ENCODE results near the gene UNC5A. TPM values are rescaled to one million over a fixed set of nuclear protein-coding genes. Genes with fewer than 3 reads are reported as not detected.

UNC5A gene
- total RNA-seq, 1 donor from 2014 or later: not detected

DNA sequence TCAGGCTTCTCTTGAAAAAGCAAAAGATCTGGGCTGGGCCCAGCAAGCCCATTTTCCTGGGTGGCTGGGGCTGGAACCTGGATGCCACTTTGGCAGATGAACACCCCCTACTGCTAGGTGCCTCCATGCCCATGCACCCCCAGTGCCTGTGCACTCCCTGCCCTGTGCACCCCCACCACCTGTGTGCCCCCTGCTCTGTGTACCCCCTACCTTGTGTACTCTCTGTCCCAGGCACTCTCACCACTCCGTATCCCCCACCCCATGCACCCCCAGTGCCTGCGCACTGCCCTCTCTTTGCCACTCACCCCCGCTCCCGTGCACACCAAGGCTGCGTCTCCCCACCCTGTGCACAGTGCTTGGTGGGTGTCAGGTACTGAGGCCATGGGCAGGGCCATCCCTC is 14.2 kb downstream of the UNC5A start:
- H3K27me3 Mint-ChIP-seq (ENCODE audit: unreplicated experiment): peaks cover 10% of the 10 kb centered on the region
- no peaks in the 10 kb centered on the region for H3K4me1 Mint-ChIP-seq (ENCODE audit: unreplicated experiment)
- no peak overlapping the region for H3K4me3 Mint-ChIP-seq (ENCODE audit: unreplicated experiment)
- TF ChIP-seq, protein P1, sequence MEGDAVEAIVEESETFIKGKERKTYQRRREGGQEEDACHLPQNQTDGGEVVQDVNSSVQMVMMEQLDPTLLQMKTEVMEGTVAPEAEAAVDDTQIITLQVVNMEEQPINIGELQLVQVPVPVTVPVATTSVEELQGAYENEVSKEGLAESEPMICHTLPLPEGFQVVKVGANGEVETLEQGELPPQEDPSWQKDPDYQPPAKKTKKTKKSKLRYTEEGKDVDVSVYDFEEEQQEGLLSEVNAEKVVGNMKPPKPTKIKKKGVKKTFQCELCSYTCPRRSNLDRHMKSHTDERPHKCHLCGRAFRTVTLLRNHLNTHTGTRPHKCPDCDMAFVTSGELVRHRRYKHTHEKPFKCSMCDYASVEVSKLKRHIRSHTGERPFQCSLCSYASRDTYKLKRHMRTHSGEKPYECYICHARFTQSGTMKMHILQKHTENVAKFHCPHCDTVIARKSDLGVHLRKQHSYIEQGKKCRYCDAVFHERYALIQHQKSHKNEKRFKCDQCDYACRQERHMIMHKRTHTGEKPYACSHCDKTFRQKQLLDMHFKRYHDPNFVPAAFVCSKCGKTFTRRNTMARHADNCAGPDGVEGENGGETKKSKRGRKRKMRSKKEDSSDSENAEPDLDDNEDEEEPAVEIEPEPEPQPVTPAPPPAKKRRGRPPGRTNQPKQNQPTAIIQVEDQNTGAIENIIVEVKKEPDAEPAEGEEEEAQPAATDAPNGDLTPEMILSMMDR (IDR thresholded peaks at IDR 0.05; ENCODE audit: unreplicated experiment): no peak
- DNase-seq (ENCODE audit: low spot score): no peak
- H3K36me3 Mint-ChIP-seq (ENCODE audit: low read depth, unreplicated experiment): peaks cover 3% of the 10 kb centered on the region
- no peak overlapping the region for H3K27ac Mint-ChIP-seq (ENCODE audit: unreplicated experiment)
- no peaks in the 10 kb centered on the region for H3K9me3 Mint-ChIP-seq (ENCODE audit: unreplicated experiment)

DNA sequence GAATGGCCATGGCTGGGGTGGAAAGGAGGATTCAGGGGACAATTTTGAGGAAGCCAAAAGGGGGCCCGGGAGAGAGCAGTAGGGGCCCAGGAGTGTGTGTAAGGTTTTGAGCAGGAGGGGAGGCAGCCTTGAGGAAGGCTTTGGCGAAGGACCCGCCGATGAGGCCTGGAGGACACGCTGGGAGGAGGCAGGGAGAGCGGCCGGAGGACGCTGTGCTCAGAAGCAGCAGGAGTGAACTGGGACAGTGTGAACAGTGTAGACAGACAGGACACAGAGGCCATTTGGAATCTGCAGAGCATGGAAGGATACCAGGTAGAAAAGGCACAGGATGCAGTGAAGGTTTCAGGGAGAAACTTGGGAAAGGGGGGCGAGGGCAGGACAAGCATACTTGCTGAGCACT is 14.9 kb downstream of the UNC5A start:
- H3K36me3 Mint-ChIP-seq (ENCODE audit: low read depth, unreplicated experiment): peaks cover 3% of the 10 kb centered on the region
- TF ChIP-seq, protein P1 (IDR thresholded peaks at IDR 0.05; ENCODE audit: unreplicated experiment): no peak
- DNase-seq (ENCODE audit: low spot score): no peak
- H3K9me3 Mint-ChIP-seq (ENCODE audit: unreplicated experiment): no peaks in the 10 kb centered on the region
- peak overlapping the region; percentile 35 for H3K4me3 Mint-ChIP-seq (ENCODE audit: unreplicated experiment)
- no peaks in the 10 kb centered on the region for H3K4me1 Mint-ChIP-seq (ENCODE audit: unreplicated experiment)
- H3K27me3 Mint-ChIP-seq (ENCODE audit: unreplicated experiment): peaks cover 9% of the 10 kb centered on the region
- no peak overlapping the region for H3K27ac Mint-ChIP-seq (ENCODE audit: unreplicated experiment)

DNA sequence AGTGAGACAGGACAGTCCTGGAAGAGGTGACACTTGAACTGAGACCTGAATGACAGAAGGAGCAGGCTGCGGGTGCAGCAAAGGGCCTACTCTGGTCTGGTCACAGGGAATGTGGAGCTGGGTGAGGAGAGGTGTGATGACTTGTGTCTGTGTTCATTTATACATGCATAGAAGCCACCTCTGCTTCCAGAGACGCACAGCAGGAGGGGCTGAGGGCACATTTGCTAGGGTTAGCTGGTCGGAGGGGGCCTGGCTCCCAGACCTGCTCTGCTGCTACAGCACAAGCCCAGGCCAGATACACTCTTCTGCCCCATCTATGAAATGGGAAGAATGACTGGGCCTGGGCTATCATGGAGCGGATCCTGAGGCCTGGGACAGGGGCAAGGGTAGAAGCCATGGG is 15.6 kb downstream of the UNC5A start:
- Mint-ChIP-seq H3K9me3 (ENCODE audit: unreplicated experiment) (no peaks in the 10 kb centered on the region), H3K4me1 (ENCODE audit: unreplicated experiment) (no peaks in the 10 kb centered on the region), H3K27me3 (ENCODE audit: unreplicated experiment) (peaks cover 11% of the 10 kb centered on the region), H3K4me3 (ENCODE audit: unreplicated experiment) (no peak overlapping the region), H3K36me3 (ENCODE audit: low read depth, unreplicated experiment) (peaks cover 3% of the 10 kb centered on the region), H3K27ac (ENCODE audit: unreplicated experiment) (no peak overlapping the region)
- DNase-seq (ENCODE audit: low spot score): no peak
- TF ChIP-seq, protein P1 (IDR thresholded peaks at IDR 0.05; ENCODE audit: unreplicated experiment): no peak

DNA sequence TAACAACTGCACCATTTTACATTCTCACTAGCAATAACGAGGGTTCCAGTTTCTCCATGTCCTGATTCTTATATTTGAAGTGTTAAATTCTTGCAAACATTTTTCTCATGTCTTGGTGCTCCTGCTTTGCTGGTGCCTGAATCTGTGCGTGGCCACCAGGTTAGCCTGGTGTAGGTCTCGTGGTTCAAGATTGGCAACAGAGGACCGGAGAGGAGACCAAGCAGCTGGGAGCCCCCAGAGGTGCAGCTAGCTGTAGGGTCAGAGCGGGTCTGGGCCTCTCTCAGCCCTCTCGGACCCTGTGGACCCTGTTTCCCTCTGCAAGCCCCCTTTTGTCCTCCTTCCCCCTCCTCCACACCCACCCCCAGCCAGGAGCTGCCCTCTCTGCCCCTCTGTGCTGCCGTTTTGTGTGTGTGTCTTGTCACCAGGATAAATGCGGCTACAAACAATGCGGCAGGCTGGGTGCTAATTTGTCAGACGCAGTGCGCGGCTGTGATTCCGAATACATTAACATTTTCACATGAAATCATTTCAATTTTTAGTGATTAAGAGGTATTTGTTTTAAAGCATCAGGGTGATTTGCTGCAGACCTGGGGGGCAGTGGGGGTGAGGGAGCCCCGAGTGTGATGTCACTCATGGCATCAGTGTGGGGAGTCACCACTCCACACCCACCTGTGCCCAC is 17.5 kb downstream of the UNC5A start:
- DNase-seq (ENCODE audit: low spot score): no peak
- Mint-ChIP-seq H3K9me3 (ENCODE audit: unreplicated experiment) (no peaks in the 10 kb centered on the region), H3K4me3 (ENCODE audit: unreplicated experiment) (no peak overlapping the region), H3K4me1 (ENCODE audit: unreplicated experiment) (no peaks in the 10 kb centered on the region), H3K36me3 (ENCODE audit: low read depth, unreplicated experiment) (peaks cover 3% of the 10 kb centered on the region), H3K27me3 (ENCODE audit: unreplicated experiment) (peaks cover 8% of the 10 kb centered on the region), H3K27ac (ENCODE audit: unreplicated experiment) (no peak overlapping the region)
- TF ChIP-seq, protein P1 (IDR thresholded peaks at IDR 0.05; ENCODE audit: unreplicated experiment): no peak

DNA sequence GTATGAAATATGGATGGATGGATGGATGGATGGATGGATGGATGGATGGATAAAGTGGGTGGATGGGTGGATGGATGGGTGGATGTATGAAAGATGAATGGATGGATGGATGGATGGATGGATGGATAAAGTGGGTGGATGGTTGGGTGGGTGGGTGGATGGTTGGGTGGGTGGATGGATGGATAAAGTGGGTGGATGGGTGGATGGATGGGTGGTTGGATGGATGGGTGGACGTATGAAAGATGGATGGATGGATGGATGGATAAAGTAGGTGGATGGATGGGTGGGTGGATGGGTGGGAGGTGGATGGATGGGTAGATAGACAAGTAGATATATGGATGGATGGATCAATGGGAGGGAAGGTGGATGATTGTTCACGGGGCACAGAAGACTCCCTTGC is 19.0 kb downstream of the UNC5A start:
- Mint-ChIP-seq H3K4me1 (ENCODE audit: unreplicated experiment) (no peaks in the 10 kb centered on the region), H3K9me3 (ENCODE audit: unreplicated experiment) (no peaks in the 10 kb centered on the region)

More for the DNA sequence above, 19.0 kb downstream of the UNC5A start:
- TF ChIP-seq, protein P1 (IDR thresholded peaks at IDR 0.05; ENCODE audit: unreplicated experiment): no peak
- Mint-ChIP-seq H3K27ac (ENCODE audit: unreplicated experiment) (no peak overlapping the region), H3K4me3 (ENCODE audit: unreplicated experiment) (no peak overlapping the region), H3K27me3 (ENCODE audit: unreplicated experiment) (peaks cover 8% of the 10 kb centered on the region), H3K36me3 (ENCODE audit: low read depth, unreplicated experiment) (peaks cover 3% of the 10 kb centered on the region)
- DNase-seq (ENCODE audit: low spot score): no peak

All from endothelial cell (in vitro differentiated cells).